Measurements from ENCODE around the gene TNNI2. TPM values are rescaled to one million over a fixed set of nuclear protein-coding genes. Genes with fewer than 3 reads are reported as not detected.

Gene TNNI2
- total RNA-seq, 1 donor from 2014 or later, result 1.7 TPM

DNA sequence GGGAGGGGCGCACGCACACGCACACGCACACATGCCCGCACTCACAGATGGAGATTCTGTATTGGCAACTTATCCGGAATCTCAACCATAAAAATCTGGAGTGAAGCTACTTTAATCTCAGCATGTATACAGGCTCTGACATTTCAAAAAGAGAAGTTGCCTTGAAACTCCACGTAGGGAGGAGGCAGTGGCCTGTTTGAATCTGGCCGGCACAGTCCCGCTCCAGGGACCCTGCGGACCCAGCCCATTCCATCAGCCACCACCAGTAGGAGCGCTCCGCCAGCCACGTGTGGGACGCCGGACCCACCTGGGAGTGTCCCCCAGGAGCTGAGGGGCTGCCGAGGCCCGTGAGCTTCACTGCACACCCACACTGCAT, 5.9 kb upstream of the TNNI2 start:
- no peak overlapping the region for H3K4me3 Mint-ChIP-seq
- H3K36me3 Mint-ChIP-seq, result no peaks in the 10 kb centered on the region
- H3K27me3 Mint-ChIP-seq, result no peaks in the 10 kb centered on the region
- TF ChIP-seq, protein P1, sequence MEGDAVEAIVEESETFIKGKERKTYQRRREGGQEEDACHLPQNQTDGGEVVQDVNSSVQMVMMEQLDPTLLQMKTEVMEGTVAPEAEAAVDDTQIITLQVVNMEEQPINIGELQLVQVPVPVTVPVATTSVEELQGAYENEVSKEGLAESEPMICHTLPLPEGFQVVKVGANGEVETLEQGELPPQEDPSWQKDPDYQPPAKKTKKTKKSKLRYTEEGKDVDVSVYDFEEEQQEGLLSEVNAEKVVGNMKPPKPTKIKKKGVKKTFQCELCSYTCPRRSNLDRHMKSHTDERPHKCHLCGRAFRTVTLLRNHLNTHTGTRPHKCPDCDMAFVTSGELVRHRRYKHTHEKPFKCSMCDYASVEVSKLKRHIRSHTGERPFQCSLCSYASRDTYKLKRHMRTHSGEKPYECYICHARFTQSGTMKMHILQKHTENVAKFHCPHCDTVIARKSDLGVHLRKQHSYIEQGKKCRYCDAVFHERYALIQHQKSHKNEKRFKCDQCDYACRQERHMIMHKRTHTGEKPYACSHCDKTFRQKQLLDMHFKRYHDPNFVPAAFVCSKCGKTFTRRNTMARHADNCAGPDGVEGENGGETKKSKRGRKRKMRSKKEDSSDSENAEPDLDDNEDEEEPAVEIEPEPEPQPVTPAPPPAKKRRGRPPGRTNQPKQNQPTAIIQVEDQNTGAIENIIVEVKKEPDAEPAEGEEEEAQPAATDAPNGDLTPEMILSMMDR (conservative IDR thresholded peaks at IDR 0.05), result no peak
- peaks cover 4% of the 10 kb centered on the region for H3K4me1 Mint-ChIP-seq (ENCODE audit: unreplicated experiment)
- DNase-seq (ENCODE audit: extremely low spot score, unreplicated experiment), result no peak
- H3K27ac Mint-ChIP-seq, result peak overlapping the region; percentile 99
- no peaks in the 10 kb centered on the region for H3K9me3 Mint-ChIP-seq

DNA sequence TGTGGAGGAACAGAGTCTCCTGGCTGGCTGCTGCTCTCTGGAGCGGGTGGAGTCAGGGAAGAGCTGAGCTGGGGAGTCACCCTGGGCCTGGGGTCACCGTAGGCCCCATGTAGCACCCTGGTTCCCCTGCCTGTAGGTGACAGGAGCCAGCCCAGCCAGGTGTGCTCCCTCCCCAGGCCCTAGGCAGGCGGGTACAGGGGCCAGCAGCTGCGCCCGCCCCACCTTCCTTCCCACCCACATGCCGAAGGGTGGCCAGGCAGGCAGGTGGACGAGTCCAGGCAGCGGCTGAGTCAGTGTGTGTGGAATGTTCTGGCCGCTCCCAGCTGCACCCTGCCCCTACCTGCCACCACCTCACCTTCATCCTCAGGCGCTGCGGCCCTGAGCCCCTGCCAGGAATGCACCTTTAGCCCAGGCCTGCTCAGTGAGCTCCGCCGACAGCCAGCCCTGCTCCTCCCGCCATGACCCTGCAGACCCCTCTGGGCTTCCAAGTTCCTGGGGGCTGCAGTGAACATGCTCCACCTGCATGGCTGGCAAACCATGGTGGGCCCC, 4.6 kb upstream of the TNNI2 start:
- TF ChIP-seq, protein P1 (conservative IDR thresholded peaks at IDR 0.05), result no peak
- no peaks in the 10 kb centered on the region for H3K27me3 Mint-ChIP-seq

DNA sequence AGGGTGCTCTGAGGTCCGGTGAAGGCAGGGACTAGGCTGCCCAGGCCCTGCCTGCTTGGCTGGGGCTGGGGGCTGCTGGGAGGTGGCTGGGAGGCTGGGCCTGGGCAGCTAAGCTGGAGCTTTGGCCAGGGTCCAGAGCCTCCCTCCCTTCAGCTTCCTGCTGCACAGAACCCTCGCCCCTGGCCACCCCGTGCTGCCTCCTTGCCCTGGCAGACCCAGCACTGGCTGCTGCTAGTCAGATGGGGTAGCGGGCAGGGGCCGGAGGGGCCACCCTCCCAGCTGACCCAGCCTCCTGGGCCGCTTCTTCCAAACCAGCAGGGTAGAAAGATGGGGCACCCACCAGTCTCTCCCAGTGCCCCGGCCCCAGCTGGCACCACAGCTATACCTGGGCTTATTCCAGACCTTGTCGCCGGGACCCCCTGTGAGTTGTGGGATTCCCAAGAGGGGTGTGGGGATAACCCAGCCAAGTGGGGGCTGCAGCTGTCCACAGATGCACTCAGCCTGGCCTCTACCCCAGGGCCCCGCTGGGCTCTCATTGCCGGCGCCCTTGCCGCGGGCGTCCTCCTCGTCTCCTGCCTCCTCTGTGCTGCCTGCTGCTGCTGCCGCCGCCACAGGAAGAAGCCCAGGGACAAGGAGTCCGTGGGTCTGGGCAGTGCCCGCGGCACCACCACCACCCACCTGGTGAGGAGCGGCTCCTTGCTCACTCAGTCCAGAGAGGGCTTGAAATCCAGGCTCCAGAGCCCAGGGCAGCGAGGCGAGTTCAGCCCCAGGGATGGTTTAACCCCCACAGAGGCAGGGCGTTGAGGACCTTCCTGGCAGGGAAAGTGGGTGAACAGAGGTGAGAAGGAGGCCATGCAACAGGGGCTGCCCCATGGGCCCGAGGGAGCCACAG, 3.8 kb upstream of the TNNI2 start, which contains the start of gene SYT8:
Gene SYT8 (plus strand): TSS at position 212 of the 892 bp plus-strand sequence. CDS start 116 bp downstream, at position 328.
- H3K9me3 Mint-ChIP-seq, result no peaks in the 10 kb centered on the region
- DNase-seq (ENCODE audit: extremely low spot score, unreplicated experiment), result no peak
- H3K36me3 Mint-ChIP-seq, result no peaks in the 10 kb centered on the region
- peak within 1 kb of the TSS; percentile 99 for H3K27ac Mint-ChIP-seq
- H3K27me3 Mint-ChIP-seq, result no peaks in the 10 kb centered on the region
- TF ChIP-seq, protein P1 (conservative IDR thresholded peaks at IDR 0.05), result no peak
- peak within 1 kb of the TSS; percentile 70 for H3K4me3 Mint-ChIP-seq
- H3K4me1 Mint-ChIP-seq (ENCODE audit: unreplicated experiment), result peaks cover 4% of the 10 kb centered on the region

More for the DNA sequence above, 4.6 kb upstream of the TNNI2 start:
- H3K4me1 Mint-ChIP-seq (ENCODE audit: unreplicated experiment), result peaks cover 4% of the 10 kb centered on the region
- peak overlapping the region; percentile 70 for H3K4me3 Mint-ChIP-seq
- no peaks in the 10 kb centered on the region for H3K36me3 Mint-ChIP-seq
- no peak for DNase-seq (ENCODE audit: extremely low spot score, unreplicated experiment)
- peak overlapping the region; percentile 99 for H3K27ac Mint-ChIP-seq
- no peaks in the 10 kb centered on the region for H3K9me3 Mint-ChIP-seq

DNA sequence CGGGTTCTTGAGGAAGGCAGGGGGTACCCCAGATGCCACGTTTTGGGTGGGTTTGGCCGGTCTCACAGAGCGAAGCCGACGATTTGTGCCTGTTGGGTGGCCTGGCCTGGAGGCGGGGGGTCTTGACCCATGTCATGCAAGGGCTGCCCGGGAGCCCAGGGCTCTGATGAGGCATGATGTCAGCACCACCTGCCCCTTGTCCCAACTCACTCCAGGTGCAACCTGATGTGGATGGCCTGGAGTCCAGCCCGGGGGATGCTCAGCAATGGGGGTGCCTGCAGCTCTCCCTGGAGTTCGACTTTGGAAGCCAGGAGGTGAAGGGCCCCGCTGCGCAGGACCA, 3.1 kb upstream of the TNNI2 start:
- H3K4me3 Mint-ChIP-seq, result no peak overlapping the region
- no peaks in the 10 kb centered on the region for H3K9me3 Mint-ChIP-seq
- peaks cover 4% of the 10 kb centered on the region for H3K4me1 Mint-ChIP-seq (ENCODE audit: unreplicated experiment)
- no peaks in the 10 kb centered on the region for H3K36me3 Mint-ChIP-seq
- no peak for DNase-seq (ENCODE audit: extremely low spot score, unreplicated experiment)
- peak overlapping the region; percentile 48 for H3K27ac Mint-ChIP-seq
- H3K27me3 Mint-ChIP-seq, result no peaks in the 10 kb centered on the region
- TF ChIP-seq, protein P1 (conservative IDR thresholded peaks at IDR 0.05), result no peak

DNA sequence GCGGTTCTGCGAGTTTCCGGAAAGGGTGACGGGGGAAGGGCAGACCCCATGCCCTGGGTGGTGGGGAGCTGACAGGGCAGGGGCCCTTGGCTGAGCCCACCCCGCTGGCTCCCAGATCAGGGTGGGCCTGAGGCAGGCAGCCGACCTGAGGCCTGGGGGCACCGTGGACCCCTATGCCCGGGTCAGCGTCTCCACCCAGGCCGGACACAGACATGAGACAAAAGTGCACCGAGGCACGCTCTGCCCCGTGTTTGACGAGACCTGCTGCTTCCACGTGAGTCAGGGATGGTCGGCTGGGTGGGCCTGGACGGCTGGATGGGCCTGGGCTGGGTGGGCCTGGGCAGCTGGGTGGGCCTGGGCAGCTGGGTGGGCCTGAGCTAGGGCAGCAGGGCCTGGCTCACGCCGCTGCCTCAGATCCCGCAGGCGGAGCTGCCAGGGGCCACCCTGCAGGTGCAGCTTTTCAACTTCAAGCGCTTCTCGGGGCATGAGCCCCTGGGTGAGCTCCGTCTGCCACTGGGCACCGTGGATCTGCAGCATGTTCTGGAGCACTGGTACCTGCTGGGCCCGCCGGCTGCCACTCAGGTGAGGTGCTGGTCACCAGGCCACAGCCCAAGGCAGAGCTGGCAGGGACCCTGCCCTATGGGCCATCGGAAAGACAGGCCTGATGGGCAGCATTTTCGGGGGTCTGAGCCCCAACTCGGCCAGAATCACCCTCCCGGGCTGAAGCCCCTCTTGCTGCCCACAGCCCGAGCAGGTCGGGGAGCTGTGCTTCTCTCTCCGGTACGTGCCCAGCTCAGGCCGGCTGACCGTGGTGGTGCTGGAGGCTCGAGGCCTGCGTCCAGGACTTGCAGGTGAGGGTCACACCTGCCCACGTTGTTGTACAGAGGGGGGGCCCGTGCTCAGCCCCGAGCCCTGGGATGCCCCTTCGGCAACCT, 2.5 kb upstream of the TNNI2 start:
- Mint-ChIP-seq H3K4me1 (ENCODE audit: unreplicated experiment) (peaks cover 4% of the 10 kb centered on the region), H3K36me3 (no peaks in the 10 kb centered on the region), H3K27me3 (no peaks in the 10 kb centered on the region), H3K4me3 (no peak overlapping the region), H3K9me3 (no peaks in the 10 kb centered on the region), H3K27ac (no peak overlapping the region)
- TF ChIP-seq, protein P1 (conservative IDR thresholded peaks at IDR 0.05), result no peak
- DNase-seq (ENCODE audit: extremely low spot score, unreplicated experiment), result no peak
